Neural progenitor cell (in vitro differentiated cells): ENCODE results near the gene USP35.

ENCODE experiments used
- CTCF ChIP-seq: fragments of 200-600 bp; sonication (generic); IDR thresholded peaks from 2 replicates; pipeline ENCODE4 v1.5.1; 2017; ENCODE audit warnings: antibody characterized with exemption, mild to moderate bottlenecking
- EZH2 ChIP-seq: fragments of 200-600 bp; sonication (generic); IDR thresholded peaks from 2 replicates; pipeline ENCODE4 v1.6.1; 2017; ENCODE audit warnings: antibody characterized with exemption, mild to moderate bottlenecking, moderate library complexity

DNA sequence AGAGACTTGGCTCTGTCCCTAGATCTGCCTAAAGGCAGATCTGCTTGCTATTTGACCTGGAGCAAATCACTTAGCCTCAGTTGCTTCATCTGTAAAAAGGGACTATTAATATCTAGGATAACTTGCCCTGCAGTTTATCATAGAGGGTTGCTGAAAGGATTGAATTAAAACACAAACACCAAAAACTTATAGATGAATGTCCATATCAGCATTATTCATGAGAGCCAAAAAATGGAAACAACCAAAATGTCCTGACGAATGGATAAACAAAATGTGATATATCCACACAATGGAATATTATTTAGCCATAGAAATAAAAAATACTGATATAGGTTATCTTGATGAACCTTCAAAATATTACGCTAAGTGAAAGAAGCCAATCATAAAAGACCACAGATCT lies 67.2 kb downstream of the USP35 start:
- TF ChIP-seq CTCF (no peak), EZH2 (no peak)
